Fibroblast of skin of right biceps (primary cell): ENCODE measurements around the gene CAPN10.
A peak's percentile ranks its signal among the peaks of the same experiment; 100 is the strongest.

Source experiments
- DNase-seq: peaks from one replicate; pipeline ENCODE4 v3.0.0-alpha.2; 2013

CAPN10 gene

DNA sequence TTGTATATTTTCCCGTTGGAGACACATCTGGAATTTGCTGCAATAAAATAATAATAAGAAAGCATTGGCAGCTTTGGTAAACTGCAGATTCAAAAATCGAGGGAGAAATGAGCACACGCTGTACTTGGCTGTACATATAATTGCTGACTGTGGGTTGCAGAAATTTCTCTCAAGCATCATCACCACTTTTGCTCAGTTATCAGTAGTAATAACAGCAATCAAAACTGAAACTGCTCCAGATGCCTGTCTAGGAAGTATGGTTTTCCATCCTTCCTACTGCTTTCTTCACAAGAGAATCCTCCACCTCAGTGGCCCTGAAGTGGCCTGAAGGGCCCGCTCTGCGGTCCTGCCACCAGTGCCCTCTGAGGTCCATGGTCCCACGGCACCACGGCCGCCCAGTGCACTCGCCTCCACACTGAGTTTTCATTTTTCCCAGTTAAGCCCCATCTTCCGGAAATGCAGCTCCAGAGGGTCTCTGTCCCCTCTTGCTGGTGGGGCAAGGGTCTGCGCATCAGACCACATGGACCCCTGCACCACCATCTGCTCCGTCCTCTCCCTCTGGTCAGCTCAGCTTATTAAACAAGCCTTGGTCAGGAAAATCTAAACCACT is 22.5 kb upstream of the CAPN10 start:
- no peak for DNase-seq

DNA sequence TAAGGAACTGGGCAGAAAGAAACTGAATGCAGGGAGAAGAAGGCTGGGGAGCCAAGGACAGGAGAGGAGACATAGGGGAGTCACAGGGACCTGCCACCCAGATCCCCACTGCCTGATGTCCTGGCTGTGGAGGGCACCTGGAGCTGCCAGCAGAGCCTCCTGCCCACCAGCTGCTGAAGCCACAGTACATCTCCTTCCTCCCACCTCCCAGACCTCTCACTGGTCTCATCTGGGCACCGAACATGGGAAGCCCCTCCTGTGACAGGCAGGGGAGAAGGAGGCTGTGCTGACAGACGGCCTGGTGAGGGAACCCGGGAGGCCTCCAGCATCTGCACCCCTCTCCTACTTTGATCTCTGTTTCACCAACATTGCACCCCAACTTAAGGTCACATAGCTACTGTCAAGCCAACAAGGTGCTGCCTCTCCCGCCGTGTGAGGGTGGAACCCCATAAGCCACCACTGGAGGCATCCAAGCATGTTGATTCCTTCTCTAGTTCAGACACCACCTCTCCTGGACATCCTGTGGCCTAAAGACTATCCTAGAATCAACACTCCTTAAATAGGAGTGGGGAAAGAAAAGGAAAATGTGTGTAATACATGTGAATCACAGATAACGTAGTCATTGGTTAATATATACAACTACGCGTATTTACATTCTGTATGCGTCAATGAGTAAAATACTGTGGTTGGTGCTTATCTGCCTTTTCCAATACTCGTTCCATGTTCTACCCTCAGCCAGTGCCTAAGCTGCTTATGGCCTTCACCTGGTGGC is 21.8 kb upstream of the CAPN10 start:
- no peak for DNase-seq

DNA sequence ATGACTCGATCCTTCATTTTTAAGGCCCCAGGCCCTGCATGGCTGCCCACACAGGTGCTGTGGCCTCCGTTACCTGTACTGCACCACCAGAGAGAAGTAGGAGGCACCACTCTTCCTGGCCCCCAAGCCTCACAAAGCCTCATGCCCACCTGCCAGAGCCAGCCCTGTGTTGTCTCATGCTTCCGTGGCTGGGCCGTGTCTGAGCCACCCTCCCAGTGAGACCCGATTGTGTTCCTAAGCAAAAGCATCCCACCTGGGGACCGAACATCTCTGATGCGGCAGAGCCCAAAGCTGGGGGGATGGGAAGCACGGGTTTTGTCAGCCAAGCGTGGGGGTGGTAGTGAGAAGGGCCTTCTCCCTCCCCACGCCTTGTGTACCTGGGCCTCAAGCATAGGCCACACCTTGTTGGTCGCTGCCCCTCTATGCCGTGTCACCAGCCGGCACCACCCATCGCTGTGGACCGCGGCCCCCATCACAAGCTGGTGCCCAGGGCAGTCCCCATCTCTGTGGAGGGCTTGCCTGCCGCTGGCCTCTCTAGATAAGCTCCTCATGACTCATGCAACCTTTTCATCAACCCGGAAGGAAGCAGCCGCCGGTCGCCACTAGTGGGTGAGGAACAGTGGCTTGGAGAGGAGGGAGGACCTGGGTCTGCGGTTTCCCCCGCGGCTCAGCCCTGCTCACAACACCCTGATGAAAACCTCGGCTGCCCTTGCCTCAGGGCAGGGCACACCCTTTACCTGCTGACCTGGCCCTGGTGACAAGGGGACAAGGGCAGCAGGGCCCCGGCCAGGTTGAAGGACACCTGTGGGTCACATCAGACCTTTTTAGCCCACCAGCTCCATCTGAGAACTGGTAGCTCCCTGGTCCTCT is 21.0 kb upstream of the CAPN10 start:
- DNase-seq, result peak; percentile 64

DNA sequence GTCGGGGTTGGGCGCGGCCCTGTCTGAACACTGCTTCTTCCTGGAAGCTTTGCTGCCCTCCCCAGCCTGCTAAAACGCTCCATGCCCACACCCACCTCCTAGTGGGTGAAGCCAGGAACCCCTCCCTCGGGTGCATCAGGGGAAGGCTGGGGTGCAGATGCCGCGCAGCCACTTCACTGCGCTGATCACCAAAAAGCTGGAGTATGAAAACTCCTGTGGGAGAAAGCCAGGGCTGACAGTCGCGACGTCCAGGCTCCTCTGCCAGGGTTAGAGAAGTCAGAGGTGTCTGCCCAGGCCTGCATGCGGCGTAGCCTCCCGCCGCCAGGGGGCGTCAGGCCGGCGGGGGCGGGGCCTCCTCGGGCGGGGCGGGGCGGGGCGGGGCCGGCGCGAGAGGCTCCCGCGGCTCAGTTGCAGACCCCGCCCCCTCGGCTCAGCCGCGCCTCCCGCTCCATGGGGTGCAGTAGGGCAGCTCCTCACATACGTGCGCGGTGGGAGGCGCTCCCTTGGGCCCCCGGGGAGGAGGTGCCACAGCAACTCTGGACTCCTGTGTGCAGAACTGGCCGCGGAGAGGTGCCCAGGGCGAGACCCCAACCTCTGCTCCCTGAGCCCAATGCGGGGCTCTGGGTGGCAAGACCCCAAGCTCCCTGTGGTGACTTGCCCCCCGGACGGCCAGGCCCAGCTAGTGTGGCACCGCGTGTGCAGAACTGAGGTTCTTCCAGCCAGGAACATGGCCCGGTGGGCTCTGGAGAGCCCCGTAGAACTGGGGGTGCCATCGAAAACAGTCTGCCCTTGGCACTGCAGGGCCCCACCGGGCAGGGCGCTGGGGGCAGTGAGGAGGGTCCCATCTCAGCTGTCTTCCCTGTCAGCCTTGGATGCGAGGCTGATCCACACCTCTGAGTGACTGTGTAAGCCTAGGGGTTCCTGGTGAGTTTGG is 20.1 kb upstream of the CAPN10 start:
- peak; percentile 85 for DNase-seq

DNA sequence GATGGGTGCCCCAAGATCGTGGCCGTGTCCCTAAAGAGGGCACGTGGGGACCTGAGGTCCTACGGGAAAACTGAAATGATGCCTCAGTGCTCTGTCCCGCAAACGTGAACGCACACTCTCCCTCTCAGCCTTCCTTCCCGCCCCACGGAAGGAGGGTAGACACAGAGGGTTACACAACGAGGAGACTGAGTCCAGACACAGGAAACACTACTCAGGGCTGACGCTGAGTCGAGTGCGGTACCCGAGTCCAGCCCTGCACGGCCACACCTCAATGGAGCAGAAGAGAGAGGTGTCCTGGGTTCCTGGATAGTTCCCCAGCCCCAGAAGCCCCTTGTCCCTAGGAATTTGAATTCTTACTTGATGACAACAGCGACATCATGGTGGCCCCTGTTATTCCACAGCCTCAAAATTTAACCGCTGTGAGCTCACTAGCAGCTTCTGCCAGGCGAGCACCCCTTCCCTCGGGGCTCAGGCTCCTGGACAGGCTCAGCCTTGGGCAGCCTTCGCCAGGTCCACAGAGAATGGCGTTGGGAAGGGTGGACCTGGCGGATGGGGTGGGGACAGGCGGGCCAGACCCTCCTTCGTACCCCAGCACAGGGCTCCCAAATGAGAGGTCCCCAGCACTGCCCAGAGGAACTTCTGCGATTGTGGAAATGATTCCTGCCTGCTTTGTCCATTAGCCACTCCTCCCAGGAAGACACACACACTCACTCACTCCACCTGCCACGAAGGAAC is 19.2 kb upstream of the CAPN10 start:
- DNase-seq, result no peak

DNA sequence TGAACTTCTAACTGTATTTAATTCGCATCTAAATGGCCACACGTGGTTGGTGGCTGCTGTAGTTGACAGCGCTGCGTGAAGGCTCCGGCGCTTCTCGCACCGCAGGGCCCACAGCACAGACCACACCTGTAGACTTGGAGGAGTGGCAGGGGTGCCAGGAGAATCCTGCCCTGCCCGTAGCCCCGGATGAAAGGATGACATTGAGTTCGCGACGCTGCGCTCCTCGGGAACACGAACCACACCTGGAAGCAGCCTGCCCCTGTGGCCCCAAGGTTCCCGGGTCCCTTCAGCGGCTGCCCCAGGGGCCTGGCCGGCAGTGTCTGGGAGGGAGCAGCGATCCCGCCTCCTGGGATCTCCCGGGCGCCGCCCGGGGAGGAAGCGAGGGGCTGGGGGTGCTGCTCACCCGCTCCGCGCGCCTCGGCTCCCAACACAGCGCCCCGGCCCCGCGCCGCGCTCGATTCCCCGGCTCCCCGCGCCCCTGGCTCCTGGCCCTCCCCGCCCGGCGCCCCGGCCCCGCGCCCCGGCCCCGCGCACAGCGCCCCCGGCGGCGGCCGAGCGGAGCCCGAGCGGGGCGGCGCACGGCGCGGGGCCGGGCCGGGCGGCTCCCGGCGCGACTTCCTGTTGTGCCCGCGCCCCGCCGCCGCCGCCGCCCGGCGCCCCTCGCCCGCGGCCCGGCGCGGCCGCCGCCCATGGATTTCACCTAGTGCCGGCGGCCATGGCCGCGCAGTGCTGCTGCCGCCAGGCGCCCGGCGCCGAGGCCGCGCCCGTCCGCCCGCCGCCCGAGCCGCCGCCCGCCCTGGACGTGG is 18.5 kb upstream of the CAPN10 start, which contains the start of gene RNPEPL1:
Gene RNPEPL1 (plus strand): TSS at position 613 of the 806 bp plus-strand sequence. CDS start 103 bp downstream, at position 716.
- DNase-seq, result peak; percentile 41

DNA sequence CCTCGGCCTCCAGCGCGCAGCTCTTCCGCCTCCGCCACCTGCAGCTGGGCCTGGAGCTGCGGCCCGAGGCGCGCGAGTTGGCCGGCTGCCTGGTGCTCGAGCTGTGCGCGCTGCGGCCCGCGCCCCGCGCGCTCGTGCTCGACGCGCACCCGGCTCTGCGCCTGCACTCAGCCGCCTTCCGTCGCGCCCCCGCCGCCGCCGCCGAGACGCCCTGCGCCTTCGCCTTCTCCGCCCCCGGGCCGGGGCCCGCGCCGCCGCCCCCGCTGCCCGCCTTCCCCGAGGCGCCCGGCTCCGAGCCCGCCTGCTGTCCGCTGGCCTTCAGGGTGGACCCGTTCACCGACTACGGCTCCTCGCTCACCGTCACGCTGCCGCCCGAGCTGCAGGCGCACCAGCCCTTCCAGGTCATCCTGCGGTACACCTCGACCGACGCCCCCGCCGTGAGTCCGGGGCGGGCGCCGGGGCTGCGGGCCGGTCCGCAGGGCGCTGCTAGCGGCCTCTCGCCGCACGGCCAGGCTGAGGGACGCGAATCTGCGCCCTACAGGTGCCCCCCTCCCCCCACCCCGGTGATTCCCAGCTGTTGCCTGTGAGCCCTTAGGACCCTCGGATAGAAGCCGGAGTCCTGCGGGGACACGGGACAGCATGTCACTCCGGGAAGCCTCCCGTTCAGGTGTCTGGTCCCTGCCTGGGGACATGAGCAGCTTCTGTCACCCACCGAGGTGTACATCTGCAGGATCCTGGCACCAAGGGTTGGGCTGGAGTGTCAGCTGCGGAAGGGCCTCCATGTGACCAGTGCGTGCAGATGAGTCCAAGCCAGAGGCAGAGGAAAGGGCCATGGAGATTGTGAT is 17.6 kb upstream of the CAPN10 start:
- DNase-seq, result peak; percentile 60

DNA sequence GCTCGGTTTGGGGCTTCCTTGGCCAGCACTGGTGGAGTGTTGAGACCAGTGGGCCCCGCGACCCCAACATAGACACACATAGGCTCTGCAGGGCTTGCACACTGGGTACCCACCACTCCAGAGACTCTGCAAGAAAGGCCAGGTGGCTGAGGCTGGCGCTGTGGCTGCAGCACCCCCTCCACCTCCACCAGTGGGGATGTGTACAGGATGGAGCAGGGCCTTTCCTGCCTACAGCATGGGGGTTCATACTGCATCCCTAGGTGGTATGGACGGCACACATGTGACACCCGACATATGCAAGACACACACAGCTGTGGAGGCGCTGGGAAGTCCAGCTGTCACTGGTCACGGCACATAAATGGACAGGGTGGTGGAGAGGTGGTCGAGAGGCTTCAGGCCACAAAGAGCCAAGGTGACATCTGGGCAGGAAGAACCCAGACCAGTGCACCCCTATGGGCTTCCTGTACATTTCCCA is 17.0 kb upstream of the CAPN10 start:
- no peak for DNase-seq

DNA sequence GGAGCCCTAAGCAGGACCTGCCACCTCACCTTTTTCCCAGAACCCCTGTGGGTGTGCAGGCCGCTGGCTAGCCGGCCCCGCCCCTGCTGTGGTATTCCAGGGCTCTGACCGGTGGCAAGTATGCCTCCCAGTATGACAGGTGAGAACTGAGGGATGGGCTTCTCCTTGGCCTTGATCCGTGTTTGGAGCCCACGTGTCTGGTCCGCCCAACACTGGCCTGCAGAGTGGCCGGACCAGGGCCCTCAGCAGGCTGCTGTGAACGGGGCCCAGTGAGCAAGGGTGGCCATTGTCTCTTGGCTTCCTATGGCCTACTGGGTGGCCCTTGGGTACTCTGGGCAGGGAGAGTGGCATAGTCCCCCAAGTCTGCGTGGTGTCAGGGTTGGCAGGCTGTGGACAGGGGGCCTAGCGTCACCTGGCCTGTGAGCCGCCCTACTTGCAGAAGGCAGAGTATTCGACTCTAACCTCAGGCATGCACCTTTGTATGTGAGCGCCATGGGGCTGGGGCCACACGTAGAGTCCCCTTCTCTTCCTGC is 16.5 kb upstream of the CAPN10 start:
- DNase-seq, result no peak

DNA sequence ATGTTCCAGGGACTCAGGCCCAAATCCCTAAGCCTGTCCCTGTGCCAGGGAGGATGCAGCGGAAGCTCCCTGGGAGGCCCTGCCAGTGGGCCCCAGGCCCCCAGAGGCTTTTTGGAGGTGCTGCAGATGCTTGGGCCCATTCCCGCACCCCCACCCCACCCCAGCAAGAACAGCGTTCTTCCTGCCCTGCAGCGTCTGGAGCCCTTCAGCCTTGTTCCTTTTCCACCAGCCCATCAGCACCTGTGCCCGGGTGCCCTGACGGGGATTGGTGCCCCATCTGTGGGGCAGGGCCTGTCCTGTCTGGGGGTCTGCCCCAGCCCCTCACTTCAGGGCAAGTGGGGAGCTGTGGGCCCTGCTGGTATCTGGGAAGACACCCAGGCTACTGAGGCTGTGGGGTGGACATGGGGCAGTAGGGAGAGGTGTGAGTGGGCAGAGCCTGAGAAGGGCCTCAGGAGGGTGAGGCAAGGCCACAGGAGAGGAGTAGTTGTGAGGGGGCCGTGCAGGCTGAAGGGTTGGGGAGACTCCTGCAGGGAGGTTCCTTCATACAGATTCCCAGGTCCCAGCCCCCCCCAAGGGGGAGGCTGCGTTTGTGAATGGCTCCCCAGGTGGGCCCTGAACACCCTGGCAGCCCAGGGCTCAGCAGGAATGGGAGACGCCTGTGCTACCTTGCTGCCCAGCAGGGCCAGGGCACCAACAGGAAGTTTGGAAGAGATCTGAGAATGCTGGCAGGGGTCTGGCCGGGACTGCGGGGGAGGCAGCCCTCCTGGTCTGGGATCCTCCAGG is 15.8 kb upstream of the CAPN10 start:
- DNase-seq, result no peak

DNA sequence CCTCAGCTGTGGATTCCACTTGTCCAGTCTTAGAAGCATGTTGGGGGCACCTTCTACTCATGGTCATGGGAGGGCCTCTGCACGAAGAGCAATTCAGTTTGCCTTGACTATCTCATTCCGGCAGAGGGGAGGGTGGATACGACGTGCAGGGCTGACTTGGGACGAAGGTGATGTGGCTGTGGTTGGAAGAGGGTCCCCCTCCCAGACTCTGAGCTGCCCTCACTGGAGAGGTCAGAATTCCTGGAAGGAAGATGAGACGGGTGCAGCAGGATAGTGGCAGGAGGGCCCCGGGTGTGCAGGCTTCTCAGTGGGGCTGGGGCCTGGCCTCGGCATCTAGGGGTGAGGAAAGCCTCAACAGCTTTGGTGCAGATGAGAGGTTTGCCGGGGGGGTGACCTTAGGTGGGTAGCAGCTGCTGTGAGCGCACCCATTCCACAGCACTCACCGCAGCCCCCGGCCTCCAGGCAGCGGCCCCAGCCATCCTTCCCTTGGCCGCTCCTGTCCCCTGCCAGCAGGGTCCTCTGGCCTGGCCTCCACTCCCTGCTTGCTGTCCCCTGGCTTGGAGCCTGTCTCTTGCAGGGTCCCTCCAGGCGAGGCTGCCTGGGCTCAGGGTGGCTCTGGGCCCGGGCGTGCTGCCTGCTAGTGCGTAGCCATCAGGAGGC is 15.1 kb upstream of the CAPN10 start:
- no peak for DNase-seq

DNA sequence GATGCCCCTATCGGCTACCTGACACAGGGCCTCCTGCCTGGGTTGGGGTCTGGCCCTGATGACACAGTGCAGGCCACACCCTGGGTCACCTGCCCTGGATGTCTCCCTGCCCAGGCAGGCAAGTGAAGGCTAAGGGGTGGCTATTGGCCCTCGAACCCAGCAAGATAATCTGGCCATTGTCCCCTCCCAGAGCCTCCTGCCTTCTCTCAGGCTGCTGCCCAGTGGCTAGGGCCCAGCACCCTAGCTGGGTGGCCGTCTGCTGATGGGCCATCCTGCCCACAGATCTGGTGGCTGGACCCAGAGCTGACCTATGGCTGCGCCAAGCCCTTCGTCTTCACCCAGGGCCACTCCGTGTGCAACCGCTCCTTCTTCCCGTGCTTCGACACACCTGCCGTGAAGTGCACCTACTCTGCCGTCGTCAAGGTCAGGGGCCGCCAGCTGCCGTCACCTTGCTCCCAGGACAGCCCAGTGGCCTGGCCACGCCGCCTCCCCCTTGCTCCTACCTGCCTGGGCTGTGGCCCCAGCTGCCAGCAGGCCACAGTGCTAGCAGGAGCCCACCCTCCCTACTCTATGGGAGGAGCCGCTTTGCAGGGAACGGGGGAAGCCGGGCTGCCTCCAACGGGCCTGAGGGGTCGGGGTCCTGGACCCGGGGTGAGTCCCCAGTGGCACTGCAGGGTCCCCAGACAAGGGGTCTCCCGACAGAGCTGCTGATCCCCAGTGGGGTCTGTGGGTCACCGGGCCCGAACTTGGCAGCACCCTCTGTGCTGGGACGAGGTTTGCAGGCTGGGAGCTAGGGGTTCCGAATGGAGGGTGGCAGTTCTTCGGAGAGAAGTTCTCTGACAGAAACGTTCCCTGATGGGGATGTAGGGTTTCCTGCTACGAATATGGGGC is 14.1 kb upstream of the CAPN10 start:
- no peak for DNase-seq

DNA sequence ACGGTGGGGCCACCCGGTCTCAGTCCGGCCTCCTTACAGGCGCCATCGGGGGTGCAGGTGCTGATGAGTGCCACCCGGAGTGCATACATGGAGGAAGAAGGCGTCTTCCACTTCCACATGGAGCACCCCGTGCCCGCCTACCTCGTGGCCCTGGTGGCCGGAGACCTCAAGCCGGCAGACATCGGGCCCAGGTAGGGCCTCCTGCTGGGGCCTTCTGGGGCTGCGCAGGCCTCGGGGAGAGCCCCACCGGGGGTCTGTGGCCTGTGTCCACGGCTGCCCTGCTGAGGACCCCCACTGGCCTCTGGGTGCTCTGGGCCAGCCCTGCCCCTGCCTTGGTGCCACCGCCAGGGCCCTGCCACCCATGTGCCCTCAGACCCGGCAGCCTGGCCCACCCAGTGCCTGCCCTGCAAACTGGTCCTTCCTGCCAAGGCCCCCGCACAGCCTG is 13.4 kb upstream of the CAPN10 start:
- no peak for DNase-seq

DNA sequence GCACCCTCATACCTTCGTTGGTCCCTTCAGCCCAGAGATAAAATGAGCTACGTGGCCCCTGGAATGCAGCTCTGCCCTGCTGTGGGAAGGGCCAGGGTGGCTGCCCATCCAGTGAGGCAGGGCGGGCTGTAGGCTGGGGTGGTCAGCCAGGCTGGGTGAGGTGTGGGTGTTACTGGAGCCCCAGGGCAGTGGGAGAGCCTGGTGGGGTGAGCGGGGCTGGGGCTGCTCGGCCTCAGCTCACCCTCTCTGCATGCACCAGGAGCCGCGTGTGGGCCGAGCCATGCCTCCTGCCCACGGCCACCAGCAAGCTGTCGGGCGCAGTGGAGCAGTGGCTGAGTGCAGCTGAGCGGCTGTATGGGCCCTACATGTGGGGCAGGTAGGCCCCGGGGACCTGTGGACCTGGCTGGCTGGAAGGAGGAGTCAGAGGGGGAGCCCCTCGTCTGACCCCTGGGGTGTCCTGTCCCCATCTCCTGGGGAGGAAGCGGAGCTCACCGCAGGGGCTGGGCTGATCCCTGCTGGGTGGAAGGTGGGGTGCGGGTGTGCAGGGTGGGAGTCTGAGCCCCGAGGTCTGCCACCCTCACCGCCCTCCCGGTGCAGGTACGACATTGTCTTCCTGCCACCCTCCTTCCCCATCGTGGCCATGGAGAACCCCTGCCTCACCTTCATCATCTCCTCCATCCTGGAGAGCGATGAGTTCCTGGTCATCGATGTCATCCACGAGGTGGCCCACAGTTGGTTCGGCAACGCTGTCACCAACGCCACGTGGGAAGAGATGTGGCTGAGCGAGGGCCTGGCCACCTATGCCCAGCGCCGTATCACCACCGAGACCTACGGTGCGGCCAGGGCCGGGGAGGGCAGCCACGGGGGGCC is 12.8 kb upstream of the CAPN10 start:
- DNase-seq, result no peak

DNA sequence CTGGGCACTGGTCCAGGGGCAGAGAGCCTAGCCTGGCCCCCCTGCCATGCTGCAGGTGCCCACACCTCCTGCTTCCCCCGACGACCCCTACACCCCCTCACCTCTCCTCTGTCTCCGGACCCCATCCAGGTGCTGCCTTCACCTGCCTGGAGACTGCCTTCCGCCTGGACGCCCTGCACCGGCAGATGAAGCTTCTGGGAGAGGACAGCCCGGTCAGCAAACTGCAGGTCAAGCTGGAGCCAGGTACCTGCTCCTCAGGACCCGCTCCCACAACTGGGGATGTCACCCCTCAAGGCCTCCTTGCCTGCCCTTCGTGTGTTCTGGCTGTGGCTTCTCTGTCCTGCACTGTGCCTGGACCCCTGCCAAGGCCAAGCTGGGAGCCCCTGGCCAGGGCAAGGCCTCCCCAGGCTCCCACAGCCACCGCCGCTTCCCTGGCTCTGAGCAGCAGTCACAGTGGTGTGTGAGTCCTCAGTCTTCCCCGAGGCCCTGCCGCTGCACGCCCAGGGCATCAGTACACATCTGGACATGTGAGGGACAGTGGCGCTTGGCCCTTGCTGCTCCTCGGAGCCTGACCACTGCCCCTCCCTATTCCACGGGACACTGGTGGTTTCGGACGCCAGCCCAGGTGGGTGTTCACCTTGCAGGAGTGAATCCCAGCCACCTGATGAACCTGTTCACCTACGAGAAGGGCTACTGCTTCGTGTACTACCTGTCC is 12.0 kb upstream of the CAPN10 start:
- no peak for DNase-seq
